BLaER1 treated with 17β-estradiol and CSF1 and Interleukin-3, amounts not matched to agents 10 nM and 100 nM (cell line): Measurements from ENCODE around the gene CTNND1.
A peak's percentile ranks its signal among the peaks of the same experiment; 100 is the strongest.

Source experiments
- H3K27ac ChIP-seq, 11 experiments: shearing (Covaris generic); formaldehyde crosslinking; 2 replicates each; pipeline ENCODE4 v1.8.1; 2022
- H3K27me3 ChIP-seq, 11 experiments: shearing (Covaris generic); formaldehyde crosslinking; 2 replicates each; pipeline ENCODE4 v1.8.1; 2022
- H3K36me3 ChIP-seq, 11 experiments: shearing (Covaris generic); formaldehyde crosslinking; 2 replicates each; pipeline ENCODE4 v1.8.1; 2022
- H3K4me1 ChIP-seq, 10 experiments: shearing (Covaris generic); formaldehyde crosslinking; 2 replicates each; pipeline ENCODE4 v1.8.1; 2022
- H3K4me2 ChIP-seq, 11 experiments: shearing (Covaris generic); formaldehyde crosslinking; 2 replicates each; pipeline ENCODE4 v1.8.1; 2022
- H3K4me3 ChIP-seq, 10 experiments: shearing (Covaris generic); formaldehyde crosslinking; 2 replicates each; pipeline ENCODE4 v1.8.1; 2022
- H3K9ac ChIP-seq, 11 experiments: shearing (Covaris generic); formaldehyde crosslinking; 2 replicates each; pipeline ENCODE4 v1.8.1; 2022
- H3K9me3 ChIP-seq, 11 experiments: shearing (Covaris generic); formaldehyde crosslinking; replicated peaks in 1 of 11; 2 replicates each; pipeline ENCODE4 v1.8.1; 2022
- H4K20me1 ChIP-seq, 11 experiments: shearing (Covaris generic); formaldehyde crosslinking; 2 replicates each; pipeline ENCODE4 v1.8.1; 2022
- Cebpa-rat ChIP-seq, 11 experiments: shearing (Covaris generic); IDR thresholded peaks; 2 replicates each; pipeline ENCODE4 v1.8.1; 2022

CTNND1 gene

DNA sequence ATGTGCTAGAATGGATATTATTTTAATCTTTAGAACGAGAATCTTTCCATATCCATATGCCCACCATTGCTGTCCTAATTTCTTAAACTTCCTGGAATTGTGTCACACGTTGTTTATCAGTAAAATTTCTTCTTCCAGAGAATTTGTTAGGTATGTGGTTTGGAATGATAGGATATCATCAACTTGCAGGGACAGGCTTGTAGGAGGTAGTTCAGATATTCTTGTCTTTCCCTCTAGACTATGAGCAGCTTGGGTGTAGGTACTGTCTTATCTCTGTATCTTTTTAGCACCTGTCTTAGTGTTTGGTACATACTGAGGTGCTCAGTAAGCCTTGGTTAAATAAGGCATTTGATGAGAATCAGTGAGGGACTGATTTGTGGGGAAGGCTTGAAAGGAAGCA lies 3.4 kb downstream of the CTNND1 start:
- Histone ChIP-seq H3K4me1 (peaks cover 0 to 30% (median 0%) of the 10 kb centered on the region in 10 experiments; a peak in 4 of 20 replicates), H3K27ac (no peak overlapping the region), H4K20me1 (peaks cover 0 to 49% (median 25%) of the 10 kb centered on the region in 11 experiments; a peak in 10 of 22 replicates)

DNA sequence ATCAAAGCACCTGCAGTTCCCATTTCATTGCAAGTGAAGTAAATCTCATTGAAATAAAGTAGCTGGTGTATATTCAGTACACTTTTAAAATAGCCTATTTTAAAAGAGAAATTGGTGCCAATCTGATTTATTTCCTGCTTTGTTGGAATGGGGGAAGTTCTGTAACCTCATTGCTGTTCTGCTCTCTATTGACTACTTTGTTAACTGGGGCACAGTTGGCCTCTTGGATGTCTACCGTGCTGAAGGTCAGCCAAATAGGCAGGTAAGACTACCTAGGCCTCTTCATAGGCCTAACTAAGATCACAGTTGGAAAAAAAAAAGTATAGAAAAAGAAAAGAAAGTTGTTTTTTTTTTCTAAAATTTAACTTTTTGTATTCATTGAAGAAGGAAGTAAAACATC lies 9.2 kb downstream of the CTNND1 start:
- Histone ChIP-seq H3K9ac (no peak overlapping the region), H3K4me3 (no peak overlapping the region), H3K4me1 (peaks cover 6 to 53% (median 10%) of the 10 kb centered on the region in 10 experiments), H3K4me2 (peak overlapping the region in 3 of 11 experiments; percentile 10 to 66 (median 49); a peak in 4 of 22 replicates), H3K9me3 (no peaks in the 10 kb centered on the region), H4K20me1 (peaks cover 0 to 12% (median 0%) of the 10 kb centered on the region in 11 experiments; a peak in 2 of 22 replicates), H3K36me3 (no peaks in the 10 kb centered on the region), H3K27ac (peak overlapping the region in 2 of 11 experiments; percentile 7 to 49; a peak in 2 of 22 replicates), H3K27me3 (no peaks in the 10 kb centered on the region)
- TF ChIP-seq Cebpa-rat (IDR thresholded peaks at IDR 0.05): no peak

More for the DNA sequence above, 3.4 kb downstream of the CTNND1 start:
- Histone ChIP-seq H3K36me3 (no peaks in the 10 kb centered on the region), H3K4me3 (no peak overlapping the region), H3K9ac (no peak overlapping the region), H3K27me3 (peaks cover 33 to 46% (median 41%) of the 10 kb centered on the region in 11 experiments), H3K9me3 (no peaks in the 10 kb centered on the region), H3K4me2 (peak overlapping the region in 2 of 11 experiments; percentile 26 to 27; a peak in 2 of 22 replicates)
- TF ChIP-seq Cebpa-rat (IDR thresholded peaks at IDR 0.05): no peak

DNA sequence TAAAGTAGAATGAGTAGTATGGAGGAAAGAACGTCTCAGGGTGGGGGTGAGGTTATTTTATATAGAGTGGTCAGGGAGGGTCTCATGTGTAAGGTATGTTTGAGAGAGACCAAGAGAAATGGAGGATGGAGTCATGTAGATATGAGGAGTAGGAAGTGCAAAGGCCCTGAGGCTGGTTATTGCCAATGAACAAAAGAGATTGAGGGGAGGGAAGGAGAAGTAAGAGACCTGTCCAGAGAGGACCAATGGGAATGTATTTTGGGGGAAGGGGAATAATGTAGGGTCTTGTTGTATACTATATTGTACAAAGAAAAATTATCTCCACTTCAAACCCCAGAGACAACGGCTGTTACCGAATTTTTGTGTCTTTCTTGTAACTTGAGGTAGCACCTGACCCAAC lies 9.8 kb downstream of the CTNND1 start:
- Histone ChIP-seq H3K4me1 (peaks cover 12 to 59% (median 16%) of the 10 kb centered on the region in 10 experiments), H3K9ac (no peak overlapping the region), H3K4me3 (no peak overlapping the region), H3K4me2 (peak overlapping the region in 1 of 11 experiments; percentile 6; a peak in 3 of 22 replicates), H3K27ac (no peak overlapping the region), H3K36me3 (no peaks in the 10 kb centered on the region), H4K20me1 (peaks cover 0 to 11% (median 0%) of the 10 kb centered on the region in 11 experiments; a peak in 2 of 22 replicates), H3K9me3 (no peaks in the 10 kb centered on the region), H3K27me3 (no peaks in the 10 kb centered on the region)
- no peak for TF ChIP-seq Cebpa-rat (IDR thresholded peaks at IDR 0.05)

DNA sequence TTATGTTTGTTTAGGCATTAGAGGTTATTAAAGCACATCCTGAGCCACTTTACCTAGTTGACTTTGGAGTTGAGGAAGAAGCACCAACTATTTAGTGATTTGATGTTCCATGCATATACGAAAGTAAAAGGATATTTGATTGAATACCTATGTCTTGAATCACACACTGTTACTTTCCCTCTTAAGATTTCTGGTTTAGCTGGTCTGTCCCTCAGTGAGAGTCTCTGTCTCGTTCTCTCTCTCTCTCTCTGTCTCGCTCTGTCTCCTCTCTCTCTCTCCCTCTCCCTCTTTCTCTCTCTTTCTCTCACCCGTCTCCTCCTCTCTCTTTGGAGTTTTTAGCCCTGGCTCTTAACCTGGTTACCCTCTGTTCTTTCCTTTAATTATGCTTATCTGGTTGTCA lies 11.0 kb downstream of the CTNND1 start:
- Histone ChIP-seq H3K9me3 (no peaks in the 10 kb centered on the region), H3K4me2 (no peak overlapping the region), H4K20me1 (peaks cover 0 to 7% (median 0%) of the 10 kb centered on the region in 11 experiments; a peak in 2 of 22 replicates), H3K27me3 (no peaks in the 10 kb centered on the region), H3K4me3 (no peak overlapping the region), H3K4me1 (peaks cover 24 to 71% (median 27%) of the 10 kb centered on the region in 10 experiments), H3K9ac (no peak overlapping the region), H3K36me3 (no peaks in the 10 kb centered on the region), H3K27ac (no peak overlapping the region)
- no peak for TF ChIP-seq Cebpa-rat (IDR thresholded peaks at IDR 0.05)

DNA sequence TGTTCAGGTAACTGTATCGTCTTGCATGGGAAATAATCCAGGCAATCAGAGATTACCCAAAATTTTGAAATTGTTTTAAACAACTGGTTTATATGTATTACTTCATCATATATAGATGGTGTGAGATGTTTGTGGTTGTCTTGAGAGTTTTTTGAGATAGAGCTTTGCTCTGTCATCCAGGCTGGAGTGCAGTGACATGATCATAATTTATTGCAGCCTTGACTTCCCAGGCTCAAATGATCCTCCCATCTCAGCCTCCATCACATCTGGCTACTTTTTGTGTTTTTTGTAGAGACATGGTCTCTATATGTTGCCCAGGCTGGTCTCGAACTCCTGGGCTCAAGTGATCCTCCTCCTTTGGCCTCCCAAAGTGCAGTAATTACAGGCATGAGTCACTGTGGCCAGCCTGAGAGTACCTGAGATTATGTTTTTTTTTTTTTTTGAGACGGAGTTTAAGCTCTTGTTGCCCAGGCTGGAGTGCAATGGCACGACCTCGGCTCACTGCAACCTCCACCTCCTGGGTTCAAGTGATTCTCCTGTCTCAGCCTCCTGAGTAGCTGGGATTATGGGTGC lies 11.5 kb downstream of the CTNND1 start:
- no peaks in the 10 kb centered on the region for H3K9me3 ChIP-seq
- peaks cover 29 to 76% (median 33%) of the 10 kb centered on the region in 10 experiments for H3K4me1 ChIP-seq
- H3K9ac ChIP-seq: no peak overlapping the region
- H3K4me2 ChIP-seq: no peak overlapping the region
- H3K27ac ChIP-seq: no peak overlapping the region
- H3K27me3 ChIP-seq: no peaks in the 10 kb centered on the region
- no peak overlapping the region for H3K4me3 ChIP-seq
- TF ChIP-seq Cebpa-rat (IDR thresholded peaks at IDR 0.05): no peak
- H3K36me3 ChIP-seq: no peaks in the 10 kb centered on the region
- H4K20me1 ChIP-seq: peaks cover 0 to 12% (median 0%) of the 10 kb centered on the region in 11 experiments; a peak in 2 of 22 replicates

DNA sequence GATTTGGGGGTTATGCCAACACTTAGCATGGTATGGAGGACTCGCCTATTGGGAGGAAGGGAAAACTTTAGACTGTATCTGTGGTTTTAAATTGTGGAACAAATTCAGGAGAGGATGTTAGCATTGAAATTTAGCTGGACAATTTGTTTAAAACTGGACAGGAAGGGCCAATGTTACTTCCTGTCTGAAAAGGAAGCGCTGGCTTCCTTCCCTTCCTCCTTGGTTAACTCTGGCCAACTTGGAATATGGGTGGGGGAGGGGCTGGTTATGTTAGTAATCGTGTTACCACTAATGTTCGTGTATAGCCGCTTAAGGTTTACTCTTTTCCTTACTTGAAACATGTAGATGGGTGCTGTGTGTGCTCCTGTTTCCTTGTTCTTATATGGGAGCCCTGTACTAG lies 13.9 kb downstream of the CTNND1 start:
- Histone ChIP-seq H3K27me3 (no peaks in the 10 kb centered on the region), H4K20me1 (peaks cover 0 to 25% (median 0%) of the 10 kb centered on the region in 11 experiments; a peak in 3 of 22 replicates), H3K4me2 (peak overlapping the region; percentile 65 to 89 (median 80)), H3K9me3 (no peaks in the 10 kb centered on the region), H3K36me3 (no peaks in the 10 kb centered on the region), H3K4me1 (peaks cover 46 to 88% (median 52%) of the 10 kb centered on the region in 10 experiments), H3K9ac (peak overlapping the region in 7 of 11 experiments; percentile 0 to 54 (median 11); a peak in 4 of 22 replicates), H3K27ac (peak overlapping the region in 10 of 11 experiments; percentile 16 to 57 (median 43); a peak in 18 of 22 replicates), H3K4me3 (peak overlapping the region in 7 of 10 experiments; percentile 20 to 43 (median 34); a peak in 9 of 20 replicates)
- TF ChIP-seq Cebpa-rat (IDR thresholded peaks at IDR 0.05): no peak

DNA sequence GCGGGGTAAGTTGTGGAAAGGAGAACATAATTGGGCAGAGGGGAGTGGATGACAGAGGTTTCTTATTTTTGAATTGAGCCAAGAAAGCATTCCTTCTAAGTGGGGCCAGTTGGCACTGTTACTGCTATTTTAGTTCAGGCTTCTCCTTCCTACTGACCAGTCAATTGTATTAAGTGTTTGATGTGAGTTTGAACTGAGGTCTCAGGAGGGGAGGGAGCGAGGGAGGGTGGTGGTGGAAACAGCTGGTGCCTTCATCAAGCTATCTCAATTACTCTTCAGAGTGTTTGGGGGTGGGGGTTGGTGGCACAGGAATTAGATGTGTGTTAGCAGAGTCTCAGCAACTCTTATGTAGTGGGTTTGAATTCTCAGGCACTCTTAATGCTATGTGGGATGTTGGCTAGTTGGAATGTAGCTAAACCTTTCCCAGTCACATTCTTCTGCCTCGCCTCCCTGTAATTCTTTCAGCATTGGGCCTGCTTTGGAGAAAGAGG lies 14.5 kb downstream of the CTNND1 start:
- H3K36me3 ChIP-seq: no peaks in the 10 kb centered on the region
- H3K27ac ChIP-seq: peak overlapping the region in 10 of 11 experiments; percentile 16 to 57 (median 43); a peak in 18 of 22 replicates
- H3K4me3 ChIP-seq: peak overlapping the region in 8 of 10 experiments; percentile 2 to 43 (median 33); a peak in 11 of 20 replicates
- H4K20me1 ChIP-seq: peaks cover 0 to 25% (median 0%) of the 10 kb centered on the region in 11 experiments; a peak in 3 of 22 replicates
- peak overlapping the region; percentile 65 to 89 (median 80) for H3K4me2 ChIP-seq
- no peaks in the 10 kb centered on the region for H3K27me3 ChIP-seq
- peak overlapping the region in 8 of 11 experiments; percentile 0 to 54 (median 8); a peak in 6 of 22 replicates for H3K9ac ChIP-seq
- no peak for TF ChIP-seq Cebpa-rat (IDR thresholded peaks at IDR 0.05)
- no peaks in the 10 kb centered on the region for H3K9me3 ChIP-seq
- peaks cover 46 to 82% (median 49%) of the 10 kb centered on the region in 10 experiments for H3K4me1 ChIP-seq

DNA sequence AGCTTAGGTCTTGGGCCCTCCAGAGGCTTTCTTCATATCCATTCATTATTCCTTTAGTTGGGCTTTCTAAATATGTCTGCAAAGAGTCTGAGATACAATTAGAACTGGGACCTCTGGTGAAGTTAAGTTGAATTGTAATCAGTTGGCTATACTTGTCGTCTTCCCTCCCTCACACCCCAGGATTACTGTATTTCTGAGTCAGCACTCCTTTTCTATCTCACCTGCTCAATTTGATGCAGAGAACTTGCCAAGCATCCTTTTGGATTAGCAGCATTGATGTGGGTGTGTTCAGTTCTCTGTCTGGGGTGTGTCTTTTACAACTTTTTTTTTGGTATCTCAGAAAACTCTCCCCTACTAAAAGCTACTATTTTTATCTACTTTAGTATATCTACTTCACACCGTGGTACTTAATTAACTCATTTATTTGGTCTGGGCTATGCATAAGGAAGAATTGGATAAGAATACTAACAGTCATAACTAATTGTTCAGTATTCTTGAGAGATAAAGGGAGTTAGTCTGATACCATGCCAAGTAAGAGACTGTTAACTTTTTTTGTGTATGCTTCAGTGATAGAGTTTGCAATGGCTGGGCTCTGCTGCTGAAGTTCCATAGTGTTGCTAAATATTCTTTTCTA lies 15.1 kb downstream of the CTNND1 start:
- TF ChIP-seq Cebpa-rat (IDR thresholded peaks at IDR 0.05): no peak
- peaks cover 0 to 25% (median 0%) of the 10 kb centered on the region in 11 experiments; a peak in 3 of 22 replicates for H4K20me1 ChIP-seq
- H3K27ac ChIP-seq: peak overlapping the region in 5 of 11 experiments; percentile 16 to 57 (median 42); a peak in 4 of 22 replicates
- peak overlapping the region in 3 of 10 experiments; percentile 32 to 43 (median 35); a peak in 1 of 20 replicates for H3K4me3 ChIP-seq
- 0 out of 22 replicates have a peak overlapping the region, but pooled peaks of 4 of the 11 experiments have one; percentile 0 to 14 (median 7) for H3K9ac ChIP-seq
- no peaks in the 10 kb centered on the region for H3K27me3 ChIP-seq
- peak overlapping the region; percentile 65 to 89 (median 80) for H3K4me2 ChIP-seq
- H3K9me3 ChIP-seq: no peaks in the 10 kb centered on the region
- peaks cover 46 to 81% (median 51%) of the 10 kb centered on the region in 10 experiments for H3K4me1 ChIP-seq
- no peaks in the 10 kb centered on the region for H3K36me3 ChIP-seq
